MCF 10A (cell line): ENCODE measurements around the gene CCDC33. TPM values are rescaled to one million over a fixed set of nuclear protein-coding genes. Genes with fewer than 3 reads are reported as not detected.

Experiments
- BruUV-seq: library from RNA; stranded (reverse); fragments of 400-500 nt; replicated peaks from 2 replicates; lab custom pipeline; 2021; lab: Mats Ljungman, UMichigan
- CTCF ChIA-PET: fragments of 300-600 bp; sonication (Branson Sonifier 250); formaldehyde crosslinking; extraction: SDS; loops from one replicate; lab custom pipeline; 2021; ENCODE audit warnings: antibody characterized with exemption, inconsistent platforms; lab: Yijun Ruan, JAX
- POLR2A ChIA-PET: fragments of 300-600, 350-650 bp; sonication (Branson Sonifier 250); formaldehyde crosslinking; extraction: SDS; loops from one replicate; lab custom pipeline; 2020; ENCODE audit warnings: antibody characterized with exemption, inconsistent platforms; lab: Yijun Ruan, JAX
- DNase-seq: peaks from one replicate; pipeline ENCODE4 v3.0.0-alpha.2; 2018; ENCODE audit not compliant: unreplicated experiment
- H3K27ac Mint-ChIP-seq: one replicate; pipeline ENCODE4 v1.8.0; 2022; ENCODE audit warnings: mild to moderate bottlenecking, low read depth, mixed read lengths; ENCODE audit not compliant: unreplicated experiment
- H3K27me3 Mint-ChIP-seq: one replicate; pipeline ENCODE4 v1.8.0; 2022; ENCODE audit warnings: mixed read lengths; ENCODE audit not compliant: insufficient read depth, unreplicated experiment
- H3K36me3 Mint-ChIP-seq: one replicate; pipeline ENCODE4 v1.8.0; 2022; ENCODE audit warnings: mild to moderate bottlenecking, moderate library complexity, mixed read lengths; ENCODE audit not compliant: insufficient read depth, unreplicated experiment
- H3K4me1 Mint-ChIP-seq: one replicate; pipeline ENCODE4 v1.8.0; 2022; ENCODE audit warnings: mixed read lengths; ENCODE audit not compliant: insufficient read depth, unreplicated experiment
- H3K4me3 Mint-ChIP-seq: one replicate; pipeline ENCODE4 v1.8.0; 2022; ENCODE audit warnings: mild to moderate bottlenecking, moderate library complexity, mixed read lengths; ENCODE audit not compliant: unreplicated experiment
- H3K9me3 Mint-ChIP-seq: one replicate; pipeline ENCODE4 v1.8.0; 2022; ENCODE audit warnings: mixed read lengths; ENCODE audit not compliant: unreplicated experiment
- CTCF ChIP-seq: fragments of 200-600 bp; IDR thresholded peaks from one replicate; pipeline ENCODE4 v1.8.0; 2022; ENCODE audit warnings: antibody characterized with exemption, mild to moderate bottlenecking; ENCODE audit not compliant: unreplicated experiment
- intact Hi-C: fragments of 100-400 bp; cut with micrococcal nuclease; formaldehyde crosslinking; loops from 2 replicates; pipeline ENCODE4 v1.14.1; 2022
- total RNA-seq: library from RNA; stranded (reverse); gene quantifications from 2 replicates; pipeline ENCODE4 v1.2.3, GENCODE V29; 2022

The CCDC33 gene
- total RNA-seq, 1 experiment from 2014 or later: not detected

- Mint-ChIP-seq H3K4me1 (no peaks in the 10 kb centered on the region), H3K4me3 (peak overlapping the region; percentile 78), H3K9me3 (no peaks in the 10 kb centered on the region), H3K27ac (no peak overlapping the region), H3K36me3 (no peaks in the 10 kb centered on the region), H3K27me3 (peaks cover 37% of the 10 kb centered on the region)
- DNase-seq: no peak
- no peak for TF ChIP-seq CTCF
- intact Hi-C loops: loop anchor here (1.0 to 10.0 kb wide), 3 partner anchors 259 to 582 kb away; partner anchors contain the start of gene RPP25
- ChIA-PET POLR2A (interaction anchor here (1.9 kb wide), 1 partner anchor 66 kb away, joined by 6 read pairs; no protein-coding TSS in a partner anchor), CTCF (interaction anchor here (0.6 to 2.9 kb wide), 20 partner anchors 11 to 584 kb away, joined by 3 to 20 read pairs (median 4); no protein-coding TSS in a partner anchor)
- no TSS peak for BruUV-seq
Measured at GRCh38 chr15:74373056-74373650, 137.0 kb downstream of the CCDC33 start.

- H3K36me3 Mint-ChIP-seq: no peaks in the 10 kb centered on the region
- H3K9me3 Mint-ChIP-seq: no peaks in the 10 kb centered on the region
- no TSS peak for BruUV-seq
- H3K4me3 Mint-ChIP-seq: peak overlapping the region; percentile 78
- no peaks in the 10 kb centered on the region for H3K4me1 Mint-ChIP-seq
- H3K27me3 Mint-ChIP-seq: peaks cover 37% of the 10 kb centered on the region
- no peak overlapping the region for H3K27ac Mint-ChIP-seq
- POLR2A ChIA-PET: interaction anchor here (1.0 to 1.9 kb wide), 3 partner anchors 66 to 171 kb away, joined by 3 to 6 read pairs (median 5); no protein-coding TSS in a partner anchor
- intact Hi-C loops: loop anchor here (1.0 to 10.0 kb wide), 5 partner anchors 173 to 581 kb away; partner anchors contain the start of gene RPP25
- CTCF ChIA-PET: interaction anchor here (0.6 to 3.5 kb wide), 42 partner anchors 10 to 583 kb away, joined by 3 to 47 read pairs (median 4); partner anchors contain the start of gene SEMA7A
- peak; percentile 92 for DNase-seq
- peak; percentile 82 for TF ChIP-seq CTCF
Measured at GRCh38 chr15:74373731-74374647, 137.9 kb downstream of the CCDC33 start.

- H3K36me3 Mint-ChIP-seq: no peaks in the 10 kb centered on the region
- ChIA-PET POLR2A (interaction anchor here (1.0 to 1.9 kb wide), 3 partner anchors 65 to 171 kb away, joined by 3 to 6 read pairs (median 5); no protein-coding TSS in a partner anchor), CTCF (interaction anchor here (0.6 to 3.5 kb wide), 32 partner anchors 10 to 409 kb away, joined by 3 to 47 read pairs (median 4); partner anchors contain the start of gene SEMA7A)
- H3K4me1 Mint-ChIP-seq: no peaks in the 10 kb centered on the region
- peak overlapping the region; percentile 78 for H3K4me3 Mint-ChIP-seq
- no peaks in the 10 kb centered on the region for H3K9me3 Mint-ChIP-seq
- TF ChIP-seq CTCF: no peak
- H3K27me3 Mint-ChIP-seq: peaks cover 36% of the 10 kb centered on the region
- BruUV-seq: no TSS peak
- no peak overlapping the region for H3K27ac Mint-ChIP-seq
- DNase-seq: no peak
- intact Hi-C loops: loop anchor here (1.0 to 10.0 kb wide), 6 partner anchors 64 to 580 kb away; partner anchors contain the start of gene RPP25
Measured at GRCh38 chr15:74374648-74375302, 138.6 kb downstream of the CCDC33 start.
